Pancreas (tissue), 10 donors: ENCODE data around the gene CYGB. TPM values are rescaled to one million over a fixed set of nuclear protein-coding genes. Genes with fewer than 3 reads are reported as not detected.

Experiments used
- ATAC-seq, 4 donors: fragments of 200-7000 bp; cut with Tn5 transposase; one replicate each; pipeline versions ENCODE4 v1.8.0 to v1.9.1; 2020; ENCODE audit warnings: mild to moderate bottlenecking in 4 of 4, moderate library complexity in 4 of 4
- DNase-seq, 6 donors: peaks; one replicate each; pipeline ENCODE4 v3.0.0-alpha.2; 2020
- FAIRE-seq: peaks from 2 replicates; lab custom pipeline; 2012; peaks lifted over from hg19 to GRCh38; lab: Jason Lieb, UNC
- H3K27ac ChIP-seq, 4 donors: fragments of 200-600 bp; sonication (generic); 1 replicate in 3 of 4; 2 replicates in 1 of 4; pipeline versions ENCODE4 v1.5.0 to v1.8.0; 2020
- H3K27me3 ChIP-seq, 4 donors: fragments of 200-600 bp; one replicate each; pipeline ENCODE4 v1.8.0; 2021
- H3K36me3 ChIP-seq, 3 donors: fragments of 200-600 bp; sonication (generic) in 1 of 3; one replicate each; pipeline versions ENCODE4 v1.5.0 to v1.8.0; 2020 to 2021
- H3K4me1 ChIP-seq, 3 donors: fragments of 200-600 bp; one replicate each; pipeline ENCODE4 v1.8.0; 2021
- H3K4me3 ChIP-seq, 4 donors: fragments of 200-600 bp; sonication (generic) in 2 of 4; one replicate each; pipeline versions ENCODE4 v1.5.0 to v1.8.0; 2020 to 2021
- H3K9me3 ChIP-seq, 4 donors: fragments of 200-600 bp; one replicate each; pipeline ENCODE4 v1.8.0; 2021
- WGBS, 2 donors: extraction: QIAGEN DNeasy Blood & Tissue Kit; methylation state at CpG; one replicate each; pipeline ENCODE4 v1.1.7; 2013; 5-methylcytosine and 5-hydroxymethylcytosine counted together
- intact Hi-C, 3 donors: fragments of 100-400 bp; cut with DNase I; formaldehyde crosslinking; loops; one replicate each; pipeline versions ENCODE4 v1.11.1 to v1.14.2; 2022
- polyA plus RNA-seq, 2 donors: library from polyadenylated mRNA; stranded (reverse); fragments of 200-250 nt; gene quantifications; one replicate each; pipeline ENCODE4 v1.2.3, GENCODE V29; 2013
- total RNA-seq, 6 donors: library from RNA; stranded (reverse); fragmentation: NEBNext Ultra II Directional in 4 of 6; extraction: Animal tissue kit (Norgen Biotek cat#: 25700) in 4 of 6; gene quantifications; one replicate each; pipeline versions ENCODE4 v1.2.1 to v1.2.4, GENCODE V29; 2021 to 2023
- TF ChIP-seq, protein P1 (sequence below), 4 donors: fragments of 200-600 bp; sonication (generic) in 3 of 4; IDR thresholded peaks; one replicate each; pipeline versions ENCODE4 v1.5.0 to v1.8.0; 2021; ENCODE audit warnings: antibody characterized with exemption in 4 of 4
- donor health status: healthy with polysubstance abuse.
- donor health status: DM: no; HTN: no; CAD: no; lungs with moderate emphysema.
- donor health status: DM: no; HTN: no; CAD: no.
- donor health status: control.
- donor health status: control.
- donor health status: Bipolar disorder and iron deficiency.
- donor health status: DM: yes; HTN: yes; CAD: no.
- donor health status: DM: no; HTN: no; CAD: no.
- donor health status: DM: no; HTN: no; CAD: no.
- donor health status: DM: yes; HTN: yes; CAD: no.

CYGB gene
- total and polyA plus RNA-seq, 8 donors, result 2.6 to 15.7 (median 8.2) TPM

DNA sequence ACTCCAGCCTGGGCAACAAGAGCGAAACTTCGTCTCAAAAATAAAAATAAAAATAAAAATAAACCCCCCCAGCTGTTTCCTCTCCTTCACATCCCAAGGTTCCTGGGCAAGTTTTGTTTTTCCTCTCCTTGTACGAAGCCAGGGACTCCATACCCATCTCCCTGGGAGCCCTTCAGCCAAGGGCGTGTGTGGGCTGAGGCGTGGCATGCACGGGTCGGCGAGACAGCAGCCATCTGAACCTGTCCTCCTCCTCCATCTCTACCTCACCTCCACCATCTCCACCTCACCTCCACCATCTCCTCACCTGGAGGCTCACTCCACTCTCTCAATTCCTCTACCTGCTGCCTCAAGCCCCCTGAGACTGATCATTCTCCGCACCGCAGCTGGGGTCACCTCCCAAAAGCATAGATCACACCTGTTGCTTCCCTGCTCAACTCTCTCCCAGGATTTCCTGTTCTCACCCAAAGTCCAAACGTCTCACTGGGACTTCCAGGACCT is 53.2 kb downstream of the CYGB start:
- TF ChIP-seq, protein P1, sequence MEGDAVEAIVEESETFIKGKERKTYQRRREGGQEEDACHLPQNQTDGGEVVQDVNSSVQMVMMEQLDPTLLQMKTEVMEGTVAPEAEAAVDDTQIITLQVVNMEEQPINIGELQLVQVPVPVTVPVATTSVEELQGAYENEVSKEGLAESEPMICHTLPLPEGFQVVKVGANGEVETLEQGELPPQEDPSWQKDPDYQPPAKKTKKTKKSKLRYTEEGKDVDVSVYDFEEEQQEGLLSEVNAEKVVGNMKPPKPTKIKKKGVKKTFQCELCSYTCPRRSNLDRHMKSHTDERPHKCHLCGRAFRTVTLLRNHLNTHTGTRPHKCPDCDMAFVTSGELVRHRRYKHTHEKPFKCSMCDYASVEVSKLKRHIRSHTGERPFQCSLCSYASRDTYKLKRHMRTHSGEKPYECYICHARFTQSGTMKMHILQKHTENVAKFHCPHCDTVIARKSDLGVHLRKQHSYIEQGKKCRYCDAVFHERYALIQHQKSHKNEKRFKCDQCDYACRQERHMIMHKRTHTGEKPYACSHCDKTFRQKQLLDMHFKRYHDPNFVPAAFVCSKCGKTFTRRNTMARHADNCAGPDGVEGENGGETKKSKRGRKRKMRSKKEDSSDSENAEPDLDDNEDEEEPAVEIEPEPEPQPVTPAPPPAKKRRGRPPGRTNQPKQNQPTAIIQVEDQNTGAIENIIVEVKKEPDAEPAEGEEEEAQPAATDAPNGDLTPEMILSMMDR (IDR thresholded peaks at IDR 0.05), result no peak
- H3K36me3 ChIP-seq, result no peaks in the 10 kb centered on the region
- H3K27me3 ChIP-seq, result no peaks in the 10 kb centered on the region
- H3K4me1 ChIP-seq, result no peaks in the 10 kb centered on the region
- ATAC-seq (no peak), FAIRE-seq (no peak), DNase-seq (no peak)
- H3K27ac ChIP-seq, result no peak overlapping the region
- intact Hi-C loops, result no loop called here
- H3K9me3 ChIP-seq, result no peaks in the 10 kb centered on the region
- no peak overlapping the region for H3K4me3 ChIP-seq
- 90 to 92% methylated on average over 8 to 11 of the region's 11 CpGs for WGBS, 2 donors

DNA sequence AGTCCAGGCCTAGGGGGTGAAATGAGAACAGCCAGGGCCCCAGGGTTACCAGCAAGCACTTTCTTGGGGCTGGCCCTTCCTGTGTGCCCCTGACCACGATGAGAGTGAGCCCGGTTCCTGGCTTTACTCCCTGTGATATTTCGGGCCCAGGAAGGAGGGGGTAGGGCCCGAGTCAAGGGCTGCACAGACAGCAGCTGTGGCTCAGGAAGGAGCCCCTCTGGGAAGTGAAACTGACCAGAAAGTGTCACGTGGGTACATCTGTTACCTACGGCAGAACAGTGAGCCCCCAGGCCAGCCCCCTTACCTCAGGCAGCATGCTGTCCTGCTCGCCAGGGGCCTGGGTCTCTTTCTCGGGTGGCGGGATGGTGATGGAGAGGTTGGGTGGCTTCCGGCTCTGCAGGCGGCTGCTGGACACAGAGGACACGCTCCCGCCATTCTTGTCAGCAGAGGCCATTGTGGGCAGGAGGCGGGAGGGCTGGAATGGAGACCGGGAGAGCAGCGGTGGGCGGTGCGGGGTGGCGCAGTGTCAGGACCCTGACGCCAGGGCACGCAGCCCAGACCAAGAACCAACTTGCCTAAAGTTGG is 56.3 kb downstream of the CYGB start:
- TF ChIP-seq, protein P1 (IDR thresholded peaks at IDR 0.05), result no peak
- DNase-seq (peak in 2 of 6 donors; percentile 19 to 46), FAIRE-seq (no peak), ATAC-seq (peak in 2 of 4 donors; percentile 27 to 57)
- intact Hi-C loops, result no loop called here
- Histone ChIP-seq H3K27me3 (no peaks in the 10 kb centered on the region), H3K4me3 (no peak overlapping the region), H3K36me3 (no peaks in the 10 kb centered on the region), H3K9me3 (no peaks in the 10 kb centered on the region), H3K27ac (no peak overlapping the region), H3K4me1 (no peaks in the 10 kb centered on the region)
- WGBS, 2 donors, result 88 to 90% methylated on average over 21 of the region's 21 CpGs

DNA sequence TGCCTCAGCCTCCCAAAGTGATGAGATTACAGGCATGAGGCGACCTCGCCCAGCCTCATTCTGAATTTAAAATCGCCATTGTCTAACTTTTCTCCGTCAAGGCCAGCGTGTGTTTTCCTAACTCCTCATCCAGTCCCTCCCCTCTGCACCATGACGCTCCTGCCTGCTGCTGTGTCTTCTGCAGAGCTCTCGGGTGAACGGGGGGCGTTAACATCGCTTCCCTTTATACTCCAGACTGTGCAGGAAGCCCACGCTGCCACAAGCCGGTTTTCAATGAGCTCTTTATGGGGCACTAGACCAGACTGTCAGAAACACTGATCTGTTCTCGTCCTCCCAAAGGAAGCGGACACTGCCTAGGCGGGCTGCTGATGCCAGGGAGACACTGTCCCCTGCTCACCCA is 56.9 kb downstream of the CYGB start:
- Histone ChIP-seq H3K36me3 (no peaks in the 10 kb centered on the region), H3K27ac (no peak overlapping the region), H3K4me3 (no peak overlapping the region), H3K27me3 (no peaks in the 10 kb centered on the region), H3K4me1 (no peaks in the 10 kb centered on the region), H3K9me3 (no peaks in the 10 kb centered on the region)
- intact Hi-C loops, result no loop called here
- no peak for FAIRE-seq
- TF ChIP-seq, protein P1 (IDR thresholded peaks at IDR 0.05), result no peak
- ATAC-seq, result peak in 2 of 4 donors; percentile 4
- DNase-seq, result no peak
- WGBS, 2 donors, result 82 to 88% methylated on average over 15 of the region's 15 CpGs

- peak in 1 of 6 donors; percentile 21 for DNase-seq
- FAIRE-seq, result no peak
- TF ChIP-seq, protein P1 (IDR thresholded peaks at IDR 0.05), result no peak
- no peak overlapping the region for H3K4me3 ChIP-seq
- intact Hi-C loops, result no loop called here
- H3K36me3 ChIP-seq, result no peaks in the 10 kb centered on the region
- ATAC-seq, result no peak
- H3K4me1 ChIP-seq, result no peaks in the 10 kb centered on the region
- 92 to 94% methylated on average over 14 of the region's 14 CpGs for WGBS, 2 donors
- no peaks in the 10 kb centered on the region for H3K27me3 ChIP-seq
- no peaks in the 10 kb centered on the region for H3K9me3 ChIP-seq
- H3K27ac ChIP-seq, result no peak overlapping the region
Observed at GRCh38 chr17:76479515-76480060, 57.9 kb downstream of the CYGB start.
